Coronary artery (tissue), 2 donors: Measurements from ENCODE around the gene KIF20B.
"Not testable (repeated sequence)": the region's sequence is repeated elsewhere in the genome, so short reads cannot be mapped to it uniquely, and the experiment has no call there.

Experiments
- DNase-seq: peaks from one replicate; pipeline ENCODE4 v3.0.0-alpha.2; 2017; ENCODE audit warnings: low spot score
- H3K27ac ChIP-seq, 2 donors: fragments of 200-600 bp; sonication (generic); one replicate each; pipeline ENCODE4 v1.5.1; 2016 to 2019
- H3K4me3 ChIP-seq: fragments of 200-600 bp; sonication (generic); 2 replicates; pipeline ENCODE4 v1.5.1; 2016; ENCODE audit warnings: mild to moderate bottlenecking, moderate library complexity
- CTCF ChIP-seq: fragments of 200-600 bp; sonication (generic); IDR thresholded peaks from one replicate; pipeline ENCODE4 v1.5.1; 2019; ENCODE audit warnings: antibody characterized with exemption

The KIF20B gene

GRCh38 chr10:89738551-89739209 lies 37.3 kb downstream of the KIF20B start:
- no peak overlapping the region for H3K4me3 ChIP-seq
- DNase-seq = no peak
- no peak for TF ChIP-seq CTCF
- no peak overlapping the region for H3K27ac ChIP-seq

GRCh38 chr10:89741126-89741762 lies 39.9 kb downstream of the KIF20B start:
- Histone ChIP-seq H3K27ac (no peak overlapping the region), H3K4me3 (no peak overlapping the region)
- TF ChIP-seq CTCF = no peak
- DNase-seq = no peak

GRCh38 chr10:89744026-89744425 lies 42.6 kb downstream of the KIF20B start:
- Histone ChIP-seq H3K27ac (no peak overlapping the region), H3K4me3 (no peak overlapping the region)
- no peak for DNase-seq
- TF ChIP-seq CTCF = no peak

GRCh38 chr10:89745903-89746302 lies 44.5 kb downstream of the KIF20B start:
- Histone ChIP-seq H3K4me3 (no peak overlapping the region), H3K27ac (no peak overlapping the region)
- no peak for DNase-seq
- TF ChIP-seq CTCF = no peak

GRCh38 chr10:89750441-89750840 lies 49.1 kb downstream of the KIF20B start:
- DNase-seq = no peak
- Histone ChIP-seq H3K4me3 (no peak overlapping the region), H3K27ac (no peak overlapping the region)
- TF ChIP-seq CTCF = no peak

- DNase-seq = no peak
- no peak overlapping the region for H3K27ac ChIP-seq
- no peak for TF ChIP-seq CTCF
- no peak overlapping the region for H3K4me3 ChIP-seq
Measured at GRCh38 chr10:89755374-89755773, 54.0 kb downstream of the KIF20B start.

GRCh38 chr10:89759531-89759930 lies 58.1 kb downstream of the KIF20B start:
- H3K4me3 ChIP-seq = no peak overlapping the region
- no peak for TF ChIP-seq CTCF
- DNase-seq = no peak
- no peak overlapping the region for H3K27ac ChIP-seq

- not testable (repeated sequence) for H3K27ac ChIP-seq, DNase-seq, H3K4me3 ChIP-seq
Measured at GRCh38 chr10:89763671-89764070, 62.3 kb downstream of the KIF20B start.
